ENCODE results near the gene VWA8.

The VWA8 gene

GRCh38 chr13:41696163-41697003 lies 264.5 kb downstream of the VWA8 start:
- ChIA-PET POLR2A (no interaction called here), CTCF (interaction anchor here (1.0 to 2.5 kb wide), 3 partner anchors 8 to 28 kb away, joined by 3 to 9 read pairs (median 5); no protein-coding TSS in a partner anchor)
- TF ChIP-seq CTCF (IDR thresholded peaks at IDR 0.05; ENCODE audit: control extremely low read depth, extremely low read depth, low read depth, missing control alignments): no peak
- DNase-seq (ENCODE audit: extremely low spot score): no peak

GRCh38 chr13:41694545-41695301 lies 266.2 kb downstream of the VWA8 start:
- ChIA-PET CTCF (interaction anchor here (1.0 to 1.8 kb wide), 3 partner anchors 9 to 26 kb away, joined by 4 to 9 read pairs (median 4); no protein-coding TSS in a partner anchor), POLR2A (no interaction called here)
- peak; percentile 18 for DNase-seq (ENCODE audit: extremely low spot score)
- TF ChIP-seq CTCF (IDR thresholded peaks at IDR 0.05; ENCODE audit: control extremely low read depth, extremely low read depth, low read depth, missing control alignments): no peak

GRCh38 chr13:41693434-41693833 lies 267.5 kb downstream of the VWA8 start:
- CTCF ChIA-PET: interaction anchor here (0.8 to 1.8 kb wide), 7 partner anchors 10 to 25 kb away, joined by 3 to 9 read pairs (median 4); no protein-coding TSS in a partner anchor
- POLR2A ChIA-PET: no interaction called here
- TF ChIP-seq CTCF (IDR thresholded peaks at IDR 0.05; ENCODE audit: control extremely low read depth, extremely low read depth, low read depth, missing control alignments): no peak
- DNase-seq (ENCODE audit: extremely low spot score): no peak

- CTCF ChIA-PET: interaction anchor here (1.9 kb wide), 1 partner anchor 23 kb away, joined by 9 read pairs; no protein-coding TSS in a partner anchor
- no peak for TF ChIP-seq CTCF (IDR thresholded peaks at IDR 0.05; ENCODE audit: control extremely low read depth, extremely low read depth, low read depth, missing control alignments)
- DNase-seq (ENCODE audit: extremely low spot score): no peak
- POLR2A ChIA-PET: no interaction called here
Measured at GRCh38 chr13:41691274-41691673, 269.6 kb downstream of the VWA8 start.

- no peak for DNase-seq (ENCODE audit: extremely low spot score)
- ChIA-PET CTCF (interaction anchor here (1.0 kb wide), 1 partner anchor 21 kb away, joined by 3 read pairs; no protein-coding TSS in a partner anchor), POLR2A (no interaction called here)
- no peak for TF ChIP-seq CTCF (IDR thresholded peaks at IDR 0.05; ENCODE audit: control extremely low read depth, extremely low read depth, low read depth, missing control alignments)
Measured at GRCh38 chr13:41682766-41683165, 278.1 kb downstream of the VWA8 start.

- TF ChIP-seq CTCF (IDR thresholded peaks at IDR 0.05; ENCODE audit: control extremely low read depth, extremely low read depth, low read depth, missing control alignments): no peak
- no peak for DNase-seq (ENCODE audit: extremely low spot score)
- ChIA-PET POLR2A (interaction anchor here (0.6 kb wide), 1 partner anchor 156 kb away, joined by 3 read pairs; no protein-coding TSS in a partner anchor), CTCF (interaction anchor here (1.0 kb wide), 1 partner anchor 13 kb away, joined by 4 read pairs; no protein-coding TSS in a partner anchor)
Measured at GRCh38 chr13:41682001-41682400, 278.9 kb downstream of the VWA8 start.
